CD4-positive, alpha-beta T cell (primary cell): ENCODE results near the gene TMEM91. TPM values are rescaled to one million over a fixed set of nuclear protein-coding genes. Genes with fewer than 3 reads are reported as not detected.

Source experiments
- ATAC-seq: fragments of 200-7000 bp; cut with Tn5 transposase; one replicate; pipeline ENCODE4 v1.10.0; 2022; ENCODE audit warnings: mild to moderate bottlenecking; ENCODE audit not compliant: poor library complexity
- CTCF ChIA-PET: fragments of 350-600 bp; sonication (Branson Sonifier 250); formaldehyde crosslinking; loops from one replicate; lab custom pipeline; 2021; ENCODE audit warnings: antibody characterized with exemption, inconsistent platforms; lab: Charles Lee
- POLR2A ChIA-PET: fragments of 350-600 bp; sonication (Branson Sonifier 250); formaldehyde crosslinking; loops from one replicate; lab custom pipeline; 2021; ENCODE audit warnings: antibody characterized with exemption, inconsistent platforms; lab: Charles Lee
- DNase-seq, 14 experiments: peaks; one replicate each; pipeline ENCODE4 v3.0.0-alpha.2; 2013 to 2020; ENCODE audit warnings: mixed read lengths in 2 of 14
- H3K27ac ChIP-seq, 2 donors: one replicate each; pipeline versions ENCODE4 v1.5.1 to v1.7.0; 2013; ENCODE audit warnings: low read length in 2 of 2, low read depth in 1 of 2, mild to moderate bottlenecking in 1 of 2
- H3K27me3 ChIP-seq, 2 experiments: 1 replicate in 1 of 2; 2 replicates in 1 of 2; pipeline versions ENCODE4 v1.6.1 to v1.7.0; 2013; ENCODE audit warnings: low read length in 2 of 2, control low read depth in 1 of 2, mild to moderate bottlenecking in 1 of 2, moderate library complexity in 1 of 2; ENCODE audit not compliant: insufficient read depth in 2 of 2, control insufficient read depth in 1 of 2
- H3K36me3 ChIP-seq: one replicate; pipeline ENCODE4 v1.6.1; 2013; ENCODE audit warnings: low read length, control low read depth; ENCODE audit not compliant: insufficient read depth
- H3K4me1 ChIP-seq: one replicate; pipeline ENCODE4 v1.6.1; 2013; ENCODE audit warnings: low read length, control low read depth; ENCODE audit not compliant: insufficient read depth
- H3K4me3 ChIP-seq: one replicate; pipeline ENCODE4 v1.5.1; 2013; ENCODE audit warnings: mild to moderate bottlenecking, low read length, moderate library complexity
- H3K9me3 ChIP-seq, 2 experiments: 1 replicate in 1 of 2; 2 replicates in 1 of 2; pipeline versions ENCODE4 v1.6.1 to v1.7.0; 2013; ENCODE audit warnings: low read length in 2 of 2, mild to moderate bottlenecking in 2 of 2, control low read depth in 1 of 2, moderate library complexity in 1 of 2; ENCODE audit not compliant: control insufficient read depth in 1 of 2, insufficient read depth in 1 of 2
- H3K27ac Mint-ChIP-seq: one replicate; pipeline ENCODE4 v1.8.0; 2020; ENCODE audit warnings: mixed read lengths
- H3K27me3 Mint-ChIP-seq: one replicate; pipeline ENCODE4 v1.8.0; 2021; ENCODE audit warnings: mixed read lengths
- H3K36me3 Mint-ChIP-seq: one replicate; pipeline ENCODE4 v1.8.0; 2021; ENCODE audit warnings: low read depth, mixed read lengths
- H3K4me1 Mint-ChIP-seq: one replicate; pipeline ENCODE4 v1.8.0; 2021; ENCODE audit warnings: low read depth, mixed read lengths
- H3K4me3 Mint-ChIP-seq: one replicate; pipeline ENCODE4 v1.8.0; 2020; ENCODE audit warnings: mild to moderate bottlenecking, mixed read lengths
- H3K9me3 Mint-ChIP-seq: one replicate; pipeline ENCODE4 v1.8.0; 2020; ENCODE audit warnings: mixed read lengths
- CTCF ChIP-seq: fragments of 200-600 bp; IDR thresholded peaks from one replicate; pipeline ENCODE4 v1.8.0; 2022; ENCODE audit warnings: antibody characterized with exemption, mild to moderate bottlenecking
- intact Hi-C, 2 experiments: fragments of 100-400 bp; cut with DNase I in 1 of 2; cut with micrococcal nuclease in 1 of 2; formaldehyde crosslinking; loops; one replicate each; pipeline versions ENCODE4 v1.15.1 to v1.9.0; 2023 to 2025; cut with DNase I, micrococcal nuclease
- total RNA-seq, 174 experiments: library from RNA in 2 of 174; stranded (reverse) in 2 of 174; gene quantifications; one replicate each; pipeline ENCODE4 v1.2.3 and lab custom pipeline; 2021 to 2026

The TMEM91 gene
- total RNA-seq, 2 experiments from 2014 or later = 6.8 to 7.7 TPM

GRCh38 chr19:41362143-41362847 is 14.0 kb upstream of the TMEM91 start:
- H3K36me3 Mint-ChIP-seq = peaks cover 13% of the 10 kb centered on the region
- Histone ChIP-seq H3K27me3 (no peaks in the 10 kb centered on the region), H3K4me3 (no peak overlapping the region), H3K36me3 (peaks cover 3% of the 10 kb centered on the region), H3K4me1 (peaks cover 52% of the 10 kb centered on the region), H3K27ac (peak overlapping the region in 1 of 2 donors; percentile 99), H3K9me3 (no peaks in the 10 kb centered on the region)
- peak overlapping the region; percentile 94 for H3K4me3 Mint-ChIP-seq
- H3K27me3 Mint-ChIP-seq = no peaks in the 10 kb centered on the region
- ChIA-PET CTCF (interaction anchor here (0.7 to 3.1 kb wide), 2 partner anchors 9 to 981 kb away, joined by 3 to 17 read pairs; partner anchors contain the start of gene TGFB1), POLR2A (interaction anchor here (3.7 to 5.3 kb wide), 2 partner anchors 11 to 98 kb away, joined by 108 to 148 read pairs; partner anchors contain the start of genes HNRNPUL1 and TGFB1)
- DNase-seq (no peak), ATAC-seq (no peak)
- intact Hi-C loops = loop anchor here in 1 of 2 experiments (5.0 kb wide), 2 partner anchors 35 to 715 kb away; partner anchors contain the start of gene ZNF574
- no peaks in the 10 kb centered on the region for H3K9me3 Mint-ChIP-seq
- peak overlapping the region; percentile 98 for H3K27ac Mint-ChIP-seq
- no peak for TF ChIP-seq CTCF
- peaks cover 55% of the 10 kb centered on the region for H3K4me1 Mint-ChIP-seq

- Mint-ChIP-seq H3K36me3 (peaks cover 13% of the 10 kb centered on the region), H3K27ac (peak overlapping the region; percentile 98), H3K4me3 (peak overlapping the region; percentile 94), H3K27me3 (no peaks in the 10 kb centered on the region), H3K9me3 (no peaks in the 10 kb centered on the region), H3K4me1 (peaks cover 44% of the 10 kb centered on the region)
- peak overlapping the region; percentile 98 to 99 for H3K27ac ChIP-seq
- no peaks in the 10 kb centered on the region for H3K9me3 ChIP-seq
- DNase-seq (no peak), ATAC-seq (no peak)
- H3K36me3 ChIP-seq = peaks cover 3% of the 10 kb centered on the region
- no peak for TF ChIP-seq CTCF
- peaks cover 41% of the 10 kb centered on the region for H3K4me1 ChIP-seq
- ChIA-PET POLR2A (interaction anchor here (0.7 to 5.3 kb wide), 25 partner anchors 8 to 1928 kb away, joined by 3 to 148 read pairs (median 5); partner anchors contain the start of genes CCDC97, CEACAM21, DMAC2 and EXOSC5), CTCF (interaction anchor here (2.0 to 3.1 kb wide), 3 partner anchors 11 to 101 kb away, joined by 9 to 17 read pairs (median 9); partner anchors contain the start of genes DMAC2 and TGFB1)
- H3K4me3 ChIP-seq = peak overlapping the region; percentile 66
- intact Hi-C loops = loop anchor here in 1 of 2 experiments (5.0 kb wide), 2 partner anchors 36 to 714 kb away; partner anchors contain the start of gene ZNF574
- no peaks in the 10 kb centered on the region for H3K27me3 ChIP-seq
Observed at GRCh38 chr19:41363371-41363752, 13.0 kb upstream of the TMEM91 start.

GRCh38 chr19:41363753-41364523 is 12.4 kb upstream of the TMEM91 start, which contains the start of gene B9D2:
B9D2 (minus strand) TSS chr19:41364149; CDS start chr19:41363519, 630 bp downstream.
- TF ChIP-seq CTCF = no peak
- intact Hi-C loops = loop anchor here (1.0 to 5.0 kb wide), 4 partner anchors 33 to 713 kb away; partner anchors contain the start of genes BCKDHA (in 2 of the 2), EXOSC5 (in 2 of the 2), DMAC2 (in 1 of the 2) and ZNF574 (in 1 of the 2)
- peak; percentile 92 for ATAC-seq
- Mint-ChIP-seq H3K27ac (peak within 1 kb of the TSS; percentile 98), H3K4me1 (peaks cover 39% of the 10 kb centered on the region), H3K27me3 (no peaks in the 10 kb centered on the region), H3K9me3 (no peaks in the 10 kb centered on the region), H3K36me3 (peaks cover 13% of the 10 kb centered on the region), H3K4me3 (peak within 1 kb of the TSS; percentile 94)
- H3K4me3 ChIP-seq = peak within 1 kb of the TSS; percentile 66
- no peaks in the 10 kb centered on the region for H3K27me3 ChIP-seq
- ChIA-PET POLR2A (interaction anchor here (0.6 to 5.3 kb wide), 30 partner anchors 9 to 1928 kb away, joined by 3 to 148 read pairs (median 5); partner anchors contain the start of genes ACTMAP, CCDC97, CEACAM21 and DMAC2), CTCF (interaction anchor here (2.0 to 3.1 kb wide), 3 partner anchors 11 to 101 kb away, joined by 9 to 17 read pairs (median 9); partner anchors contain the start of genes DMAC2 and TGFB1)
- peaks cover 3% of the 10 kb centered on the region for H3K36me3 ChIP-seq
- H3K27ac ChIP-seq = peak within 1 kb of the TSS; percentile 98 to 99
- DNase-seq = peak; percentile 97 to 99 (median 98)
- H3K9me3 ChIP-seq = no peaks in the 10 kb centered on the region
- peaks cover 35% of the 10 kb centered on the region for H3K4me1 ChIP-seq
